ENCODE data around the gene LRRC28.
A peak's percentile ranks its signal among the peaks of the same experiment; 100 is the strongest.

The LRRC28 gene

GRCh38 chr15:99248000-99248715 is 3.1 kb upstream of the LRRC28 start:
- DNase-seq (ENCODE audit: low read depth): no peak
- no peak for TF ChIP-seq CTCF (IDR thresholded peaks at IDR 0.05; ENCODE audit: insufficient read depth, low read depth, low read length, missing control alignments)
- peak overlapping the region; percentile 78 for H3K4me3 ChIP-seq (ENCODE audit: low read length)

- no peak for TF ChIP-seq CTCF (IDR thresholded peaks at IDR 0.05; ENCODE audit: insufficient read depth, low read depth, low read length, missing control alignments)
- DNase-seq (ENCODE audit: low read depth): peak; percentile 91
These were observed 1.9 kb upstream of the LRRC28 start, which contains the start of gene TTC23 for GRCh38 chr15:99249270-99249841. Gene TTC23, minus strand, starts transcription at chr15:99249581. Its CDS starts 20,869 bp downstream, at chr15:99228712.

GRCh38 chr15:99250001-99250400 is 1.3 kb upstream of the LRRC28 start:
- H3K4me3 ChIP-seq (ENCODE audit: low read length): peak overlapping the region; percentile 78
- no peak for DNase-seq (ENCODE audit: low read depth)
- no peak for TF ChIP-seq CTCF (IDR thresholded peaks at IDR 0.05; ENCODE audit: insufficient read depth, low read depth, low read length, missing control alignments)

More at GRCh38 chr15:99249270-99249841, 1.9 kb upstream of the LRRC28 start, which contains the start of gene TTC23:
- peak within 1 kb of the TSS; percentile 78 for H3K4me3 ChIP-seq (ENCODE audit: low read length)

GRCh38 chr15:99250494-99250856 is 806 bp upstream of the LRRC28 start:
- TF ChIP-seq CTCF (IDR thresholded peaks at IDR 0.05; ENCODE audit: insufficient read depth, low read depth, low read length, missing control alignments): no peak
- peak overlapping the region; percentile 78 for H3K4me3 ChIP-seq (ENCODE audit: low read length)
- no peak for DNase-seq (ENCODE audit: low read depth)

- TF ChIP-seq CTCF (IDR thresholded peaks at IDR 0.05; ENCODE audit: insufficient read depth, low read depth, low read length, missing control alignments): no peak
- DNase-seq (ENCODE audit: low read depth): no peak
- peak overlapping the region; percentile 79 for H3K4me3 ChIP-seq (ENCODE audit: low read length)
These were observed 1.0 kb downstream of the LRRC28 start for GRCh38 chr15:99252326-99252725.

- H3K4me3 ChIP-seq (ENCODE audit: low read length): no peak overlapping the region
- DNase-seq (ENCODE audit: low read depth): no peak
These were observed 2.3 kb downstream of the LRRC28 start for GRCh38 chr15:99253381-99254090.

More at GRCh38 chr15:99253381-99254090, 2.3 kb downstream of the LRRC28 start:
- no peak for TF ChIP-seq CTCF (IDR thresholded peaks at IDR 0.05; ENCODE audit: insufficient read depth, low read depth, low read length, missing control alignments)

All from epithelial cell of esophagus (primary cell).